Astrocyte (in vitro differentiated cells and primary cell): ENCODE data around the gene DNPEP. TPM values are rescaled to one million over a fixed set of nuclear protein-coding genes. Genes with fewer than 3 reads are reported as not detected.

Source experiments
- DNase-seq: peaks from one replicate; pipeline ENCODE4 v3.0.0-alpha.2; 2010; ENCODE audit warnings: low read depth
- FAIRE-seq: peaks from 2 replicates; lab custom pipeline; 2011; peaks lifted over from hg19 to GRCh38; lab: Jason Lieb, UNC
- H2AFZ ChIP-seq: 2 replicates; pipeline ENCODE4 v1.6.0; 2012; ENCODE audit warnings: low read depth, low read length, inconsistent platforms
- H3K27ac ChIP-seq: 2 replicates; pipeline ENCODE4 v1.5.1; 2011; ENCODE audit warnings: low read depth, low read length, inconsistent platforms
- H3K27me3 ChIP-seq: 2 replicates; pipeline ENCODE4 v1.6.0; 2011; ENCODE audit warnings: low read length, inconsistent platforms; ENCODE audit not compliant: insufficient read depth
- H3K36me3 ChIP-seq: 2 replicates; pipeline ENCODE4 v1.5.1; 2011; ENCODE audit warnings: low read length, inconsistent platforms; ENCODE audit not compliant: insufficient read depth
- H3K4me1 ChIP-seq: 2 replicates; pipeline ENCODE4 v1.5.1; 2011; ENCODE audit warnings: low read length, inconsistent platforms; ENCODE audit not compliant: insufficient read depth
- H3K4me2 ChIP-seq: 2 replicates; pipeline ENCODE4 v1.6.0; 2012; ENCODE audit warnings: low read length, inconsistent platforms
- H3K4me3 ChIP-seq: 2 replicates; pipeline ENCODE4 v1.5.1; 2011; ENCODE audit warnings: low read depth, mild to moderate bottlenecking, low read length, inconsistent platforms; ENCODE audit not compliant: insufficient read depth
- H3K79me2 ChIP-seq: 2 replicates; pipeline ENCODE4 v1.6.0; 2012; ENCODE audit warnings: mild to moderate bottlenecking, low read length, inconsistent platforms; ENCODE audit not compliant: insufficient read depth
- H3K9ac ChIP-seq: 2 replicates; pipeline ENCODE4 v1.6.0; 2012; ENCODE audit warnings: mild to moderate bottlenecking, low read length, inconsistent platforms
- H3K9me3 ChIP-seq: 2 replicates; pipeline ENCODE4 v1.5.1; 2012; ENCODE audit warnings: low read depth, mild to moderate bottlenecking, low read length, inconsistent platforms; ENCODE audit not compliant: insufficient read depth
- H4K20me1 ChIP-seq: 2 replicates; pipeline ENCODE4 v1.6.0; 2012; ENCODE audit warnings: low read length, inconsistent platforms; ENCODE audit not compliant: insufficient read depth
- H3K27ac Mint-ChIP-seq: one replicate; pipeline ENCODE4 v1.8.0; 2021; ENCODE audit warnings: mild to moderate bottlenecking, mixed read lengths; ENCODE audit not compliant: unreplicated experiment
- H3K27me3 Mint-ChIP-seq: one replicate; pipeline ENCODE4 v1.8.0; 2021; ENCODE audit warnings: low read depth, mixed read lengths; ENCODE audit not compliant: unreplicated experiment
- H3K36me3 Mint-ChIP-seq: one replicate; pipeline ENCODE4 v1.8.0; 2021; ENCODE audit warnings: low read depth, mixed read lengths; ENCODE audit not compliant: unreplicated experiment
- H3K4me1 Mint-ChIP-seq: one replicate; pipeline ENCODE4 v1.8.0; 2021; ENCODE audit warnings: low read depth, mixed read lengths; ENCODE audit not compliant: unreplicated experiment
- H3K4me3 Mint-ChIP-seq: one replicate; pipeline ENCODE4 v1.8.0; 2021; ENCODE audit warnings: mild to moderate bottlenecking, moderate library complexity, mixed read lengths; ENCODE audit not compliant: unreplicated experiment
- H3K9me3 Mint-ChIP-seq: one replicate; pipeline ENCODE4 v1.8.0; 2021; ENCODE audit warnings: mild to moderate bottlenecking, mixed read lengths; ENCODE audit not compliant: unreplicated experiment
- CTCF ChIP-seq: IDR thresholded peaks from 2 replicates; pipeline ENCODE4 v1.5.1; 2011; ENCODE audit warnings: low read depth, mild to moderate bottlenecking, inconsistent platforms, low read length, moderate library complexity; ENCODE audit not compliant: insufficient read depth
- EZH2 ChIP-seq: IDR thresholded peaks from 2 replicates; pipeline ENCODE4 v1.6.1; 2012; ENCODE audit warnings: mild to moderate bottlenecking, low read length, inconsistent platforms; ENCODE audit not compliant: insufficient read depth
- total RNA-seq: library from RNA; stranded (reverse); gene quantifications from 2 replicates; pipeline ENCODE4 v1.2.1, GENCODE V29; 2021

The DNPEP gene
- total RNA-seq, 1 donor from 2014 or later, result 53.9 TPM

GRCh38 chr2:219410390-219410789, 22.7 kb upstream of the DNPEP start:
- Mint-ChIP-seq H3K36me3 (no peaks in the 10 kb centered on the region), H3K4me1 (peaks cover 17% of the 10 kb centered on the region), H3K27me3 (peaks cover 3% of the 10 kb centered on the region), H3K4me3 (no peak overlapping the region), H3K9me3 (peaks cover 8% of the 10 kb centered on the region), H3K27ac (no peak overlapping the region)
- Histone ChIP-seq H3K27me3 (no peaks in the 10 kb centered on the region), H3K27ac (no peak overlapping the region), H3K4me2 (no peak overlapping the region), H4K20me1 (no peaks in the 10 kb centered on the region), H3K4me3 (no peak overlapping the region), H3K36me3 (no peaks in the 10 kb centered on the region), H2AFZ (no peak overlapping the region), H3K9ac (no peak overlapping the region), H3K4me1 (peaks cover 20% of the 10 kb centered on the region), H3K9me3 (no peaks in the 10 kb centered on the region), H3K79me2 (no peaks in the 10 kb centered on the region)
- DNase-seq (no peak), FAIRE-seq (no peak)
- TF ChIP-seq CTCF (no peak), EZH2 (no peak)

DNA sequence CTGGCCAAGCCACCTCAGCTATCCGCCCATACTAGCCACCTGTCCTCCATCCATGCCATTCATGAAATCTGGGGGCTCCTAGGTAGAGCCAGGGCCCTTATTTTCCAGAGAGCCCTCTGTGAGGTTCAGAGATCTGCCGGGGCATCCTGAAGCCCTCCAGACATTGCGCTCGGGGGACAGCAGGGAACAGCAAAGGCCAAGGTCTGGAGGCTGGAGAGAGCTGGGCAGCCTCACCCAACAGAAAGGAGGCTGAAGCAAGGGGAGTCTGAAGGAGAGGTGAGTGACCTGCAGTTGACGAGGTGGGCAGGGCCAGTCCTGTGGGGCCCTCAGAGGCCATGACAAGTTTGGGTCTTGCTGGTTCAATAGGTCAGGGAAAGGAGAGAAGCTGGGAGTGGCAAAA, 21.9 kb upstream of the DNPEP start:
- FAIRE-seq, result no peak
- no peak for DNase-seq
- no peaks in the 10 kb centered on the region for H4K20me1 ChIP-seq
- peaks cover 8% of the 10 kb centered on the region for H3K9me3 Mint-ChIP-seq
- no peak overlapping the region for H3K4me3 ChIP-seq
- TF ChIP-seq CTCF, result no peak
- TF ChIP-seq EZH2, result no peak
- no peak overlapping the region for H2AFZ ChIP-seq
- H3K27me3 Mint-ChIP-seq, result peaks cover 3% of the 10 kb centered on the region
- H3K79me2 ChIP-seq, result no peaks in the 10 kb centered on the region
- peaks cover 20% of the 10 kb centered on the region for H3K4me1 ChIP-seq
- H3K4me3 Mint-ChIP-seq, result no peak overlapping the region
- no peak overlapping the region for H3K9ac ChIP-seq
- peaks cover 20% of the 10 kb centered on the region for H3K4me1 Mint-ChIP-seq
- H3K27me3 ChIP-seq, result no peaks in the 10 kb centered on the region
- no peak overlapping the region for H3K27ac ChIP-seq
- peak overlapping the region; percentile 26 for H3K27ac Mint-ChIP-seq
- H3K4me2 ChIP-seq, result no peak overlapping the region
- no peaks in the 10 kb centered on the region for H3K36me3 Mint-ChIP-seq
- no peaks in the 10 kb centered on the region for H3K36me3 ChIP-seq
- H3K9me3 ChIP-seq, result no peaks in the 10 kb centered on the region

GRCh38 chr2:219408631-219409030, 20.9 kb upstream of the DNPEP start:
- Mint-ChIP-seq H3K4me1 (peaks cover 24% of the 10 kb centered on the region), H3K4me3 (no peak overlapping the region), H3K27me3 (no peaks in the 10 kb centered on the region), H3K36me3 (no peaks in the 10 kb centered on the region), H3K27ac (peak overlapping the region; percentile 88), H3K9me3 (peaks cover 8% of the 10 kb centered on the region)
- Histone ChIP-seq H3K4me2 (no peak overlapping the region), H3K27ac (no peak overlapping the region), H3K9ac (no peak overlapping the region), H3K36me3 (no peaks in the 10 kb centered on the region), H3K27me3 (no peaks in the 10 kb centered on the region), H4K20me1 (no peaks in the 10 kb centered on the region), H3K4me3 (no peak overlapping the region), H2AFZ (no peak overlapping the region), H3K9me3 (no peaks in the 10 kb centered on the region), H3K79me2 (no peaks in the 10 kb centered on the region), H3K4me1 (peaks cover 20% of the 10 kb centered on the region)
- FAIRE-seq (no peak), DNase-seq (no peak)
- TF ChIP-seq EZH2, result no peak
